OCI-LY7 (cell line): ENCODE results near the gene STAB1. TPM values are rescaled to one million over a fixed set of nuclear protein-coding genes. Genes with fewer than 3 reads are reported as not detected.

Source experiments
- BruUV-seq: library from RNA; stranded (reverse); fragments of 400-500 nt; replicated peaks from 2 replicates; lab custom pipeline; 2021; lab: Mats Ljungman, UMichigan
- CTCF ChIA-PET: fragments of 300-600 bp; sonication (Branson Sonifier 250); formaldehyde crosslinking; loops from one replicate; lab custom pipeline; 2022; ENCODE audit warnings: antibody characterized with exemption; ENCODE audit not compliant: unreplicated experiment; lab: Charles Lee
- POLR2A ChIA-PET: fragments of 300-600 bp; sonication (Branson Sonifier 250); formaldehyde crosslinking; loops from one replicate; lab custom pipeline; 2022; ENCODE audit warnings: antibody characterized with exemption; lab: Charles Lee
- DNase-seq: peaks from one replicate; pipeline ENCODE4 v3.0.0-alpha.2; 2015; ENCODE audit warnings: low spot score
- H2AFZ ChIP-seq: fragments of 200-600 bp; sonication (generic), shearing (Covaris generic); 2 replicates; pipeline ENCODE4 v1.6.1; 2014; ENCODE audit warnings: mild to moderate bottlenecking, antibody characterized with exemption, low read length, moderate library complexity
- H3K27ac ChIP-seq: fragments of 200-600 bp; sonication (generic); 2 replicates; pipeline ENCODE4 v1.5.1; 2014; ENCODE audit warnings: mixed run types, low read depth, mild to moderate bottlenecking, moderate library complexity, low read length, inconsistent platforms; ENCODE audit not compliant: poor library complexity, severe bottlenecking
- H3K36me3 ChIP-seq: fragments of 200-600 bp; sonication (generic); 2 replicates; pipeline ENCODE4 v1.6.1; 2014; ENCODE audit warnings: mild to moderate bottlenecking, antibody characterized with exemption, low read length, moderate library complexity, mixed read lengths; ENCODE audit not compliant: insufficient read depth
- H3K4me1 ChIP-seq: fragments of 200-600 bp; sonication (generic); 2 replicates; pipeline ENCODE4 v1.5.1; 2014; ENCODE audit warnings: mild to moderate bottlenecking, low read length; ENCODE audit not compliant: insufficient read depth, poor library complexity, severe bottlenecking
- H3K4me2 ChIP-seq: fragments of 200-600 bp; sonication (generic); 2 replicates; pipeline ENCODE4 v1.6.1; 2014; ENCODE audit warnings: mild to moderate bottlenecking, low read length
- H3K4me3 ChIP-seq: fragments of 200-600 bp; sonication (generic); 2 replicates; pipeline ENCODE4 v1.5.1; 2014; ENCODE audit warnings: mild to moderate bottlenecking, low read depth, low read length; ENCODE audit not compliant: poor library complexity, severe bottlenecking
- H3K79me2 ChIP-seq: fragments of 200-600 bp; sonication (generic); 2 replicates; pipeline ENCODE4 v1.6.1; 2016; ENCODE audit warnings: low read depth, mild to moderate bottlenecking, low read length, moderate library complexity, mixed read lengths; ENCODE audit not compliant: insufficient read depth
- H3K9me2 ChIP-seq: fragments of 200-600 bp; sonication (generic); 2 replicates; pipeline ENCODE4 v1.6.1; 2016; ENCODE audit warnings: mild to moderate bottlenecking, low read length, mixed read lengths; ENCODE audit not compliant: insufficient read depth
- H3K9me3 ChIP-seq: fragments of 200-600 bp; sonication (generic); 2 replicates; pipeline ENCODE4 v1.6.1; 2014; ENCODE audit warnings: mild to moderate bottlenecking, mixed run types, low read length, mixed read lengths
- H4K20me1 ChIP-seq: fragments of 200-600 bp; sonication (generic); 2 replicates; pipeline ENCODE4 v1.6.1; 2014; ENCODE audit warnings: mild to moderate bottlenecking, antibody characterized with exemption, low read length, moderate library complexity, mixed read lengths; ENCODE audit not compliant: insufficient read depth
- CTCF ChIP-seq: fragments of 200-600 bp; sonication (generic); conservative IDR thresholded peaks from 2 replicates; pipeline ENCODE4 v1.5.1; 2014; ENCODE audit warnings: mild to moderate bottlenecking, antibody characterized with exemption, low read length, moderate library complexity, mixed read lengths
- EZH2phosphoT487 ChIP-seq: fragments of 200-600 bp; sonication (generic); IDR thresholded peaks from 2 replicates; pipeline ENCODE4 v1.6.1; 2018; ENCODE audit warnings: low read depth, borderline replicate concordance, mild to moderate bottlenecking, mixed run types, antibody characterized with exemption, low read length, moderate library complexity, mixed read lengths
- intact Hi-C: fragments of 100-400 bp; cut with micrococcal nuclease; formaldehyde crosslinking; loops from one replicate; pipeline ENCODE4 v1.10.0; 2022; ENCODE audit not compliant: unreplicated experiment
- total RNA-seq, 2 experiments: library from RNA; depleted of rRNA in 1 of 2; stranded (reverse); fragments of >200 nt in 1 of 2; shearing (Covaris generic) in 1 of 2; gene quantifications; 2 replicates each; pipeline ENCODE4 v1.2.3, GENCODE V29; 2014 to 2022

The STAB1 gene
- total RNA-seq, 2 experiments from 2014 or later: not detected

GRCh38 chr3:52513281-52513680, 18.1 kb downstream of the STAB1 start:
- Histone ChIP-seq H3K79me2 (no peaks in the 10 kb centered on the region), H3K27ac (no peak overlapping the region), H3K4me2 (no peak overlapping the region), H2AFZ (no peak overlapping the region), H3K4me1 (no peaks in the 10 kb centered on the region), H3K4me3 (no peak overlapping the region), H3K9me3 (no peaks in the 10 kb centered on the region), H3K36me3 (no peaks in the 10 kb centered on the region), H3K9me2 (no peaks in the 10 kb centered on the region), H4K20me1 (no peaks in the 10 kb centered on the region)
- no peak for DNase-seq
- intact Hi-C loops: no loop called here
- no peak for TF ChIP-seq CTCF
- ChIA-PET POLR2A (interaction anchor here (0.6 kb wide), 1 partner anchor 240 kb away, joined by 3 read pairs; no protein-coding TSS in a partner anchor), CTCF (no interaction called here)
- BruUV-seq: no TSS peak

GRCh38 chr3:52514576-52514975, 19.4 kb downstream of the STAB1 start:
- H3K4me1 ChIP-seq: no peaks in the 10 kb centered on the region
- no peaks in the 10 kb centered on the region for H3K79me2 ChIP-seq
- CTCF ChIA-PET: no interaction called here
- no peak overlapping the region for H3K27ac ChIP-seq
- no peaks in the 10 kb centered on the region for H3K36me3 ChIP-seq
- no peak for DNase-seq
- no peaks in the 10 kb centered on the region for H3K9me3 ChIP-seq
- intact Hi-C loops: no loop called here
- no peak overlapping the region for H3K4me3 ChIP-seq
- TF ChIP-seq CTCF (no peak), EZH2phosphoT487 (no peak)
- no peak overlapping the region for H3K4me2 ChIP-seq
- POLR2A ChIA-PET: no interaction called here
- BruUV-seq: no TSS peak
- no peaks in the 10 kb centered on the region for H4K20me1 ChIP-seq
- no peak overlapping the region for H2AFZ ChIP-seq
- no peaks in the 10 kb centered on the region for H3K9me2 ChIP-seq

GRCh38 chr3:52515192-52515591, 20.1 kb downstream of the STAB1 start:
- intact Hi-C loops: loop anchor here (1.0 kb wide), 1 partner anchor 44 kb away; no protein-coding TSS in a partner anchor
- POLR2A ChIA-PET: no interaction called here
- no peak for DNase-seq
- Histone ChIP-seq H3K36me3 (no peaks in the 10 kb centered on the region), H3K9me3 (no peaks in the 10 kb centered on the region), H3K79me2 (no peaks in the 10 kb centered on the region), H2AFZ (no peak overlapping the region), H3K4me3 (no peak overlapping the region), H3K4me2 (no peak overlapping the region), H3K4me1 (no peaks in the 10 kb centered on the region), H3K9me2 (no peaks in the 10 kb centered on the region), H4K20me1 (no peaks in the 10 kb centered on the region), H3K27ac (no peak overlapping the region)
- no TSS peak for BruUV-seq
- TF ChIP-seq EZH2phosphoT487 (no peak), CTCF (no peak)
- CTCF ChIA-PET: no interaction called here
